B cell (primary cell): ENCODE data around the gene PPP1R12B. TPM values are rescaled to one million over a fixed set of nuclear protein-coding genes. Genes with fewer than 3 reads are reported as not detected.

Source experiments
- ATAC-seq: fragments of 200-7000 bp; cut with Tn5 transposase; one replicate; pipeline ENCODE4 v1.10.0; 2021; ENCODE audit warnings: low read depth, mild to moderate bottlenecking, moderate number of reproducible peaks, moderate library complexity
- CTCF ChIA-PET: fragments of 350-600 bp; sonication (Branson Sonifier 250); formaldehyde crosslinking; loops from one replicate; lab custom pipeline; 2021; ENCODE audit warnings: antibody characterized with exemption, inconsistent platforms; lab: Charles Lee
- POLR2A ChIA-PET: fragments of 350-600 bp; sonication (Branson Sonifier 250); formaldehyde crosslinking; loops from one replicate; lab custom pipeline; 2021; ENCODE audit warnings: antibody characterized with exemption; lab: Charles Lee
- DNase-seq: peaks from one replicate; pipeline ENCODE4 v3.0.0; 2013
- H2AFZ ChIP-seq: 2 replicates; pipeline ENCODE4 v1.6.1; 2012; ENCODE audit warnings: mild to moderate bottlenecking, low read depth, low read length; ENCODE audit not compliant: insufficient read depth, poor library complexity, severe bottlenecking
- H3K27ac ChIP-seq, 2 donors: 1 replicate in 1 of 2; 2 replicates in 1 of 2; pipeline ENCODE4 v1.5.1; 2012 to 2013; ENCODE audit warnings: low read length in 2 of 2, mild to moderate bottlenecking in 2 of 2, moderate library complexity in 1 of 2
- H3K27me3 ChIP-seq, 4 experiments: fragments of 200-600 bp in 1 of 4; sonication (generic) in 1 of 4; replicated peaks in 1 of 4; 1 replicate in 2 of 4; 2 replicates in 2 of 4; pipeline versions ENCODE4 v1.6.1 to v1.7.0; 2013 to 2016; ENCODE audit warnings: low read length in 3 of 4, mild to moderate bottlenecking in 2 of 4, mixed read lengths in 1 of 4, moderate library complexity in 1 of 4; ENCODE audit not compliant: insufficient read depth in 4 of 4, control insufficient read depth in 3 of 4; ENCODE audit errors: control extremely low read depth in 1 of 4
- H3K36me3 ChIP-seq, 2 experiments: replicated peaks in 1 of 2; 1 replicate in 1 of 2; 2 replicates in 1 of 2; pipeline versions ENCODE4 v1.6.1 to v1.7.1; 2013; ENCODE audit warnings: low read length in 1 of 2; ENCODE audit not compliant: insufficient read depth in 2 of 2, control insufficient read depth in 1 of 2; ENCODE audit errors: control extremely low read depth in 1 of 2, extremely low read depth in 1 of 2
- H3K4me1 ChIP-seq, 2 donors: fragments of 200-600 bp in 1 of 2; sonication (generic) in 1 of 2; 1 replicate in 1 of 2; 2 replicates in 1 of 2; pipeline versions ENCODE4 v1.5.1 to v1.6.1; 2013 to 2017; ENCODE audit warnings: low read length in 2 of 2; ENCODE audit not compliant: control insufficient read depth in 2 of 2, insufficient read depth in 2 of 2
- H3K4me2 ChIP-seq: replicated peaks from 2 replicates; pipeline ENCODE3; 2012; ENCODE audit warnings: mild to moderate bottlenecking, low read depth, low read length; ENCODE audit not compliant: poor library complexity, severe bottlenecking
- H3K4me3 ChIP-seq, 5 experiments: fragments of 200-600 bp in 1 of 5; sonication (generic) in 1 of 5; 1 replicate in 3 of 5; 2 replicates in 2 of 5; pipeline versions ENCODE4 v1.5.1 to v1.7.0; 2011 to 2016; ENCODE audit warnings: low read length in 4 of 5, mild to moderate bottlenecking in 4 of 5, low read depth in 2 of 5, control low read depth in 1 of 5, moderate library complexity in 1 of 5; ENCODE audit not compliant: insufficient read depth in 1 of 5; ENCODE audit errors: control extremely low read depth in 1 of 5, extremely low read depth in 1 of 5
- H3K79me2 ChIP-seq: fragments of 200-600 bp; sonication (generic); one replicate; pipeline ENCODE4 v1.6.0; 2016; ENCODE audit warnings: low read length; ENCODE audit not compliant: control insufficient read depth, insufficient read depth
- H3K9ac ChIP-seq: fragments of 200-600 bp; sonication (generic); 2 replicates; pipeline ENCODE4 v1.6.1; 2017; ENCODE audit warnings: mild to moderate bottlenecking, low read length, moderate library complexity
- H3K9me3 ChIP-seq, 3 donors: one replicate each; pipeline versions ENCODE4 v1.6.1 to v1.7.1; 2013; ENCODE audit warnings: low read length in 2 of 3; ENCODE audit not compliant: control insufficient read depth in 2 of 3, insufficient read depth in 1 of 3; ENCODE audit errors: control extremely low read depth in 1 of 3
- H4K20me1 ChIP-seq: 2 replicates; pipeline ENCODE4 v1.6.0; 2012; ENCODE audit warnings: mild to moderate bottlenecking, low read length; ENCODE audit not compliant: insufficient read depth, control insufficient read depth, poor library complexity, severe bottlenecking
- H3K27ac Mint-ChIP-seq: one replicate; pipeline ENCODE4 v1.8.0; 2021; ENCODE audit warnings: mixed read lengths
- H3K27me3 Mint-ChIP-seq: one replicate; pipeline ENCODE4 v1.8.0; 2021; ENCODE audit warnings: mixed read lengths
- H3K4me1 Mint-ChIP-seq: one replicate; pipeline ENCODE4 v1.8.0; 2021; ENCODE audit warnings: mixed read lengths
- H3K4me3 Mint-ChIP-seq: one replicate; pipeline ENCODE4 v1.8.0; 2021; ENCODE audit warnings: mixed read lengths
- H3K9me3 Mint-ChIP-seq: one replicate; pipeline ENCODE4 v1.8.0; 2022; ENCODE audit warnings: mixed read lengths; ENCODE audit not compliant: insufficient read depth
- EZH2 ChIP-seq: IDR thresholded peaks from 2 replicates; pipeline ENCODE4 v1.6.1; 2012; ENCODE audit warnings: borderline replicate concordance, low read depth, mild to moderate bottlenecking, moderate library complexity, low read length; ENCODE audit not compliant: insufficient read depth, poor library complexity, severe bottlenecking
- WGBS: methylation state at CpG from one replicate; pipeline ENCODE4 v1.1.5; 2013; ENCODE audit warnings: missing lambda C conversion rate; ENCODE audit not compliant: insufficient coverage; 5-methylcytosine and 5-hydroxymethylcytosine counted together
- intact Hi-C: fragments of 100-400 bp; cut with micrococcal nuclease; formaldehyde crosslinking; loops from one replicate; pipeline ENCODE4 v1.10.0; 2022
- polyA plus RNA-seq: library from polyadenylated mRNA; depleted of rRNA; stranded (reverse); fragments of >200 nt; gene quantifications from 2 replicates; pipeline ENCODE4 v1.2.3, GENCODE V29; 2012
- total RNA-seq, 2 donors: library from RNA; stranded (reverse); fragments of 120-200 nt in 1 of 2; gene quantifications; 1 replicate in 1 of 2; 2 replicates in 1 of 2; pipeline versions ENCODE4 v1.2.3 to v1.2.4, GENCODE V29; 2013 to 2022
- TF ChIP-seq, protein P1 (sequence below): fragments of 200-600 bp; IDR thresholded peaks from one replicate; pipeline ENCODE4 v1.8.0; 2022; ENCODE audit warnings: antibody characterized with exemption, mild to moderate bottlenecking

PPP1R12B gene
- total and polyA plus RNA-seq, 2 donors (not counting 1 experiment from before 2014, with no cell fraction given), result 7.1 to 49.6 TPM

DNA sequence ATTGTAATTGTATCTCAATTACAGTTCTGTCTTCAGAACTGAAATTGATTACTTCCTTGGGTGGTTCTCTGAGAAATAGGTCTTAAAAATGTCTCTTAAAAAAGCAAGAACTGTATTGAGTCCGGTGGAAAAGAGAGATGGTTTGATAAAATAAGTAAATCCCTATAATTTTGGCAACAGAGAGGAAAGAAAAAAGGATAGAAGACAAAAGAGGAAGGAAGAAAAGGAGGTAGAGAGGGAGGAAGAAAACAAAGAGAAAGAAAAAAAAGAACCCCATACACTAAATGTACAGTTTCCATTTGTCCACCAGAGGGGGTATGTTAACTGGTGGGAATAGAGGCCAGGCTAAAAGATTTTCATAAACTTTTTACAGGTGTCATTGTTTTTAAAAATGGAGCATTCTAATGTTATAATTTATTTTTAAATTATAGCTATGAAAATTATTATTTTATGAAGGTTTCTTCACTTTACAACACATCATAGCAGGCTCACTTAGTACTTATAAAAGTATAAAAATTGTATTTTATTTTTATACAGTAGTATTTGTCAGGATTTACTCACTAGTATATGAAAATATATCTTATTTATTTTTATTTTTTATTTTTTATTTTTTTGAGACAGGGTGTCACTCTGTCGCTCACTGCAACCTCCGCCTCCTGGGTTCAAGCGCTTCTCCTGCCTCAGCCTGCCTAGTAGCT, 4.7 kb upstream of the PPP1R12B start:
- H3K27me3 ChIP-seq, result no peaks in the 10 kb centered on the region
- H3K36me3 ChIP-seq, result no peaks in the 10 kb centered on the region
- no peak overlapping the region for H2AFZ ChIP-seq
- intact Hi-C loops, result loop anchor here (10.0 kb wide), 1 partner anchor 359 kb away; the partner anchor contains the start of gene RNPEP
- ChIA-PET CTCF (interaction anchor here (0.9 to 5.6 kb wide), 5 partner anchors 16 to 548 kb away, joined by 3 to 44 read pairs (median 4); no protein-coding TSS in a partner anchor), POLR2A (no interaction called here)
- H3K27me3 Mint-ChIP-seq, result no peaks in the 10 kb centered on the region
- no peaks in the 10 kb centered on the region for H3K9me3 ChIP-seq
- ATAC-seq, result no peak
- WGBS, result no CpG with 5 or more reads among the region's 4 CpGs
- no peaks in the 10 kb centered on the region for H4K20me1 ChIP-seq
- no peak overlapping the region for H3K4me3 ChIP-seq
- peaks cover 19% of the 10 kb centered on the region for H3K79me2 ChIP-seq
- H3K27ac ChIP-seq, result no peak overlapping the region
- peaks cover 5 to 12% of the 10 kb centered on the region in 2 donors for H3K4me1 ChIP-seq
- no peak overlapping the region for H3K27ac Mint-ChIP-seq
- peak; percentile 61 for DNase-seq
- no peak overlapping the region for H3K9ac ChIP-seq
- TF ChIP-seq, protein P1, sequence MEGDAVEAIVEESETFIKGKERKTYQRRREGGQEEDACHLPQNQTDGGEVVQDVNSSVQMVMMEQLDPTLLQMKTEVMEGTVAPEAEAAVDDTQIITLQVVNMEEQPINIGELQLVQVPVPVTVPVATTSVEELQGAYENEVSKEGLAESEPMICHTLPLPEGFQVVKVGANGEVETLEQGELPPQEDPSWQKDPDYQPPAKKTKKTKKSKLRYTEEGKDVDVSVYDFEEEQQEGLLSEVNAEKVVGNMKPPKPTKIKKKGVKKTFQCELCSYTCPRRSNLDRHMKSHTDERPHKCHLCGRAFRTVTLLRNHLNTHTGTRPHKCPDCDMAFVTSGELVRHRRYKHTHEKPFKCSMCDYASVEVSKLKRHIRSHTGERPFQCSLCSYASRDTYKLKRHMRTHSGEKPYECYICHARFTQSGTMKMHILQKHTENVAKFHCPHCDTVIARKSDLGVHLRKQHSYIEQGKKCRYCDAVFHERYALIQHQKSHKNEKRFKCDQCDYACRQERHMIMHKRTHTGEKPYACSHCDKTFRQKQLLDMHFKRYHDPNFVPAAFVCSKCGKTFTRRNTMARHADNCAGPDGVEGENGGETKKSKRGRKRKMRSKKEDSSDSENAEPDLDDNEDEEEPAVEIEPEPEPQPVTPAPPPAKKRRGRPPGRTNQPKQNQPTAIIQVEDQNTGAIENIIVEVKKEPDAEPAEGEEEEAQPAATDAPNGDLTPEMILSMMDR, result peak; percentile 89
- no peak for TF ChIP-seq EZH2
- no peaks in the 10 kb centered on the region for H3K9me3 Mint-ChIP-seq
- peaks cover 29% of the 10 kb centered on the region for H3K4me1 Mint-ChIP-seq
- peak overlapping the region; percentile 55 for H3K4me2 ChIP-seq
- H3K4me3 Mint-ChIP-seq, result peak overlapping the region; percentile 58

- H3K79me2 ChIP-seq, result peaks cover 39% of the 10 kb centered on the region
- TF ChIP-seq EZH2, result no peak
- TF ChIP-seq, protein P1, result no peak
- peaks cover 11 to 15% of the 10 kb centered on the region in 2 donors for H3K4me1 ChIP-seq
- Mint-ChIP-seq H3K9me3 (no peaks in the 10 kb centered on the region), H3K4me1 (peaks cover 32% of the 10 kb centered on the region), H3K4me3 (peak overlapping the region; percentile 91), H3K27ac (peak overlapping the region; percentile 90), H3K27me3 (no peaks in the 10 kb centered on the region)
- DNase-seq, result no peak
- no peaks in the 10 kb centered on the region for H4K20me1 ChIP-seq
- H3K36me3 ChIP-seq, result no peaks in the 10 kb centered on the region
- intact Hi-C loops, result loop anchor here (1.0 to 10.0 kb wide), 5 partner anchors 205 to 659 kb away; partner anchors contain the start of genes ADIPOR1, PCAT6, RNPEP and TMEM183A
- H3K4me3 ChIP-seq, result no peak overlapping the region
- peak overlapping the region; percentile 3 to 79 for H3K27ac ChIP-seq
- ATAC-seq, result no peak
- CTCF ChIA-PET, result interaction anchor here (1.1 kb wide), 1 partner anchor 372 kb away, joined by 4 read pairs; no protein-coding TSS in a partner anchor
- peak overlapping the region; percentile 86 for H2AFZ ChIP-seq
- POLR2A ChIA-PET, result no interaction called here
- no peaks in the 10 kb centered on the region for H3K27me3 ChIP-seq
- 0% methylated on average over 1 of the region's 6 CpGs for WGBS
- peak overlapping the region; percentile 84 for H3K9ac ChIP-seq
- H3K9me3 ChIP-seq, result no peaks in the 10 kb centered on the region
- peak overlapping the region; percentile 83 for H3K4me2 ChIP-seq
Measured at GRCh38 chr1:202348005-202348508, 442 bp upstream of the PPP1R12B start.
